Coronary artery (tissue), 2 donors: ENCODE results near the gene DENND1B.
"Not testable (repeated sequence)": the region's sequence is repeated elsewhere in the genome, so short reads cannot be mapped to it uniquely, and the experiment has no call there.

Experiments used
- DNase-seq: peaks from one replicate; pipeline ENCODE4 v3.0.0-alpha.2; 2017; ENCODE audit warnings: low spot score
- H3K27ac ChIP-seq, 2 donors: fragments of 200-600 bp; sonication (generic); one replicate each; pipeline ENCODE4 v1.5.1; 2016 to 2019
- H3K4me3 ChIP-seq: fragments of 200-600 bp; sonication (generic); 2 replicates; pipeline ENCODE4 v1.5.1; 2016; ENCODE audit warnings: mild to moderate bottlenecking, moderate library complexity
- CTCF ChIP-seq: fragments of 200-600 bp; sonication (generic); IDR thresholded peaks from one replicate; pipeline ENCODE4 v1.5.1; 2019; ENCODE audit warnings: antibody characterized with exemption

The DENND1B gene

GRCh38 chr1:197705941-197706340 lies 69.3 kb downstream of the DENND1B start:
- DNase-seq, result no peak
- no peak for TF ChIP-seq CTCF
- H3K27ac ChIP-seq, result no peak overlapping the region
- no peak overlapping the region for H3K4me3 ChIP-seq

GRCh38 chr1:197700688-197701087 lies 74.6 kb downstream of the DENND1B start:
- not testable (repeated sequence) for DNase-seq

GRCh38 chr1:197696372-197696771 lies 78.9 kb downstream of the DENND1B start:
- DNase-seq, result no peak
- Histone ChIP-seq H3K4me3 (no peak overlapping the region), H3K27ac (no peak overlapping the region)
- TF ChIP-seq CTCF, result no peak

More at GRCh38 chr1:197700688-197701087, 74.6 kb downstream of the DENND1B start:
- not testable (repeated sequence) for H3K4me3 ChIP-seq, H3K27ac ChIP-seq

- DNase-seq, result no peak
- Histone ChIP-seq H3K27ac (no peak overlapping the region), H3K4me3 (no peak overlapping the region)
- no peak for TF ChIP-seq CTCF
Measured at GRCh38 chr1:197695961-197696360, 79.3 kb downstream of the DENND1B start.

GRCh38 chr1:197692965-197693364 lies 82.3 kb downstream of the DENND1B start:
- TF ChIP-seq CTCF, result no peak
- no peak overlapping the region for H3K27ac ChIP-seq
- no peak for DNase-seq
- H3K4me3 ChIP-seq, result no peak overlapping the region

GRCh38 chr1:197691816-197692215 lies 83.5 kb downstream of the DENND1B start:
- no peak for DNase-seq
- Histone ChIP-seq H3K27ac (no peak overlapping the region), H3K4me3 (no peak overlapping the region)
- TF ChIP-seq CTCF, result no peak

GRCh38 chr1:197690074-197690473 lies 85.2 kb downstream of the DENND1B start:
- DNase-seq, result no peak
- Histone ChIP-seq H3K4me3 (no peak overlapping the region), H3K27ac (no peak overlapping the region)
- TF ChIP-seq CTCF, result no peak

GRCh38 chr1:197688233-197688632 lies 87.0 kb downstream of the DENND1B start:
- H3K4me3 ChIP-seq, result no peak overlapping the region
- no peak overlapping the region for H3K27ac ChIP-seq
- TF ChIP-seq CTCF, result no peak
- DNase-seq, result no peak
